ENCODE results near the gene SDHB. TPM values are rescaled to one million over a fixed set of nuclear protein-coding genes. Genes with fewer than 3 reads are reported as not detected.

Gene SDHB
- total RNA-seq, 4 donors from 2014 or later = 77.6 to 154 (median 86.2) TPM

DNA sequence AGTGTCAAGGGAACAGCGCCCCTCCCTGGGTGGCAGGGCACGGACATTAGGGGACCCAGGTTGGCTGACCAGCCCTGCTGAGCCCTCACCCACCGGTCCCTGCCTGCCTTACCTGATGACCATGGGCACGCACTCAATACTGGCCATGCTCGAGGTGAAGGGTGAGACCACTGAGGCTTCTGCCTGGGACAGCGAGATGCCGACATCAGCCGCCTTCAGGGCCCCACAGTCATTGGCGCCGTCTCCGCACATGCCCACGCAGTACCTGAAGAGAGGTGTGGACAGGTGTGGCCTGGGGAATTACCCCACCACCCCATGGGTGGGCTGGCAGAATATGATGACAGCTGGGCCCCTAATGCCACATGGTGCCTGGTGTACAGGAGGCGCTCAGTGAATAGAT, 65.6 kb downstream of the SDHB start:
- TF ChIP-seq CTCF (IDR thresholded peaks at IDR 0.05) = no peak
- no peak for TF ChIP-seq POLR2A (IDR thresholded peaks at IDR 0.05)
- intact Hi-C loops (cut with DNase I; ENCODE audit: low total_unique reads) = no loop called here
- DNase-seq (ENCODE audit: low spot score in 2 of 2) = no peak
- no peak overlapping the region for H3K4me3 ChIP-seq (ENCODE audit: low read depth, poor library complexity, severe bottlenecking)
- WGBS, 2 donors = 69 to 91% methylated on average over 13 of the region's 13 CpGs

DNA sequence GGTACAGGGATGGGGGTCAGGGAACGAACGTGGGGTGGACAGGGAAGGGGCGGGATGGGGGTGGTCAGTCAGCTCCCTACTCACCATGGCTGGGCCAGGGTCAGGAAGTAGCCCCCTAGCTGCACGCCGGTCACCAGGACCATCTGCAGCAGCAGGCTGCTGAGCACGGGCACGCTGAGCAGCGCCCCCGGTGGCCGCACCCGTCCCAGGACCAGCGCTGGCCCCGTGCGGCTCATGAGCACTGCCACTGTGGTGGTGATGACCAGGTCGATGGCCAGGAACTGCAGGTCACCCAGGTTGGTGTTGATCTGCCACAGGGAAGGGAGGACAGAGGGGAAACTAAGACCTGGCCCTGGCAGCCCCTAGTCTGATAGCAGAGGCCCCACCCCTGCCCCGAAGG, 66.9 kb downstream of the SDHB start:
- H3K4me3 ChIP-seq (ENCODE audit: low read depth, poor library complexity, severe bottlenecking) = no peak overlapping the region
- 87 to 88% methylated on average over 6 to 16 of the region's 16 CpGs for whole genome bisulfite sequencing, 2 donors
- TF ChIP-seq CTCF (IDR thresholded peaks at IDR 0.05) = no peak
- no peak for TF ChIP-seq POLR2A (IDR thresholded peaks at IDR 0.05)
- intact Hi-C loops (cut with DNase I; ENCODE audit: low total_unique reads) = no loop called here
- DNase-seq (ENCODE audit: low spot score in 2 of 2) = no peak

DNA sequence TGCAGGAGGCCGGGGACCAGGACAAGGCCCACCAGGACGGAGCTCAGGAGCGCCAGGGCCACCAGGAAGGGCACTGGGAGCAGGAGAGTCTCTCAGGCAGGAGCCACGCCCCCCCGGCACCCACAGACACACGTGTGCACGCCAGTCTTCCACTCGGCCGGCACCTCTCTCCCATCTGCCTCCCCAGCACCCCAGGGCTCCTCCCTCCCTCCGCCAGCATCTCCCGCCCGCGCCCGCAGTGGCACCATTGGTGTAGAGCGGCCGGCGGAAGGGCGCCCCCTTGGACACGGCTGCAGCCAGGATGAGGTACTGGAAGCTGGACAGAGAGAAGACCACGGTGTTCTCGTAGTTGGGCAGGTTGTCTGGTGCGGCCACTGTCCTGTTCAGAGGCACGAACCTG, 67.3 kb downstream of the SDHB start:
- TF ChIP-seq CTCF (IDR thresholded peaks at IDR 0.05) = no peak
- no peak for TF ChIP-seq POLR2A (IDR thresholded peaks at IDR 0.05)
- intact Hi-C loops (cut with DNase I; ENCODE audit: low total_unique reads) = no loop called here
- no peak overlapping the region for H3K4me3 ChIP-seq (ENCODE audit: low read depth, poor library complexity, severe bottlenecking)
- 83 to 95% methylated on average over 16 to 23 of the region's 23 CpGs for WGBS, 2 donors
- no peak for DNase-seq (ENCODE audit: low spot score in 2 of 2)

DNA sequence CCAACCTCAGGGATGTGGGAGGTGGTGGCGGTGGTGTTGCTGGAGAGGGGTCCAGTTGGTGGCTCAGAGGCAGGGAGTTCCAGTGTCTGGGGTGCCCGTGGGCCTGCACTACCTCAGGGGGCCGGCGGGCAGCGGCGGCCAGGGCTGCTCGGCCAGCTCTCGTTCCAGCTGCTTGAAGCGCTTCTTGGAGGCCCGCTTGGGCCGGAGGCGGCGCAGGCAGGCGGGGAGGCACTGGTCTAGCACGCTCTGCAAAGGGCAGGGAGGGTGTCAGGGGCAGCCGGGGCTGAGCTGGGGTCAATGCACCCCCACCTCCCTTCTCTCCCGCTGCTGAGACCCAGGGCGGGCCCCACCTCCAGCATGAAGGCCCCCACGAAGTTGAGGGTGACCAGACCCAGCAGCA, 67.7 kb downstream of the SDHB start:
- DNase-seq (ENCODE audit: low spot score in 2 of 2) = no peak
- TF ChIP-seq CTCF (IDR thresholded peaks at IDR 0.05) (no peak), POLR2A (IDR thresholded peaks at IDR 0.05) (no peak)
- no peak overlapping the region for H3K4me3 ChIP-seq (ENCODE audit: low read depth, poor library complexity, severe bottlenecking)
- intact Hi-C loops (cut with DNase I; ENCODE audit: low total_unique reads) = no loop called here
- 89 to 90% methylated on average over 14 to 15 of the region's 19 CpGs for WGBS, 2 donors

- H3K4me3 ChIP-seq (ENCODE audit: low read depth, poor library complexity, severe bottlenecking) = no peak overlapping the region
- TF ChIP-seq POLR2A (IDR thresholded peaks at IDR 0.05) (no peak), CTCF (IDR thresholded peaks at IDR 0.05) (no peak)
- WGBS, 2 donors = 0 to 3% methylated on average over 3 to 7 of the region's 7 CpGs
- peak; percentile 74 to 96 for DNase-seq (ENCODE audit: low spot score in 2 of 2)
- intact Hi-C loops (cut with DNase I; ENCODE audit: low total_unique reads) = no loop called here
Measured at GRCh38 chr1:16984717-16985116, 69.1 kb downstream of the SDHB start.

- DNase-seq (ENCODE audit: low spot score in 2 of 2) = no peak
- WGBS, 2 donors = 92 to 95% methylated on average over 4 of the region's 4 CpGs
- TF ChIP-seq POLR2A (IDR thresholded peaks at IDR 0.05) = no peak
- intact Hi-C loops (cut with DNase I; ENCODE audit: low total_unique reads) = no loop called here
- H3K4me3 ChIP-seq (ENCODE audit: low read depth, poor library complexity, severe bottlenecking) = no peak overlapping the region
Measured at GRCh38 chr1:16983649-16984048, 70.2 kb downstream of the SDHB start.
